MM.1S (cell line): ENCODE results near the gene LIMCH1.

Source experiments
- EZH2 ChIP-seq: fragments of 300-600 bp; sonication (generic); optimal IDR thresholded peaks from 2 replicates; pipeline ENCODE3; 2017; ENCODE audit warnings: low read depth, mild to moderate bottlenecking, antibody characterized with exemption, low read length, mixed read lengths
- EZH2phosphoT487 ChIP-seq: fragments of 300-600 bp; sonication (generic); IDR thresholded peaks from 2 replicates; pipeline ENCODE4 v1.6.1; 2018; ENCODE audit warnings: antibody characterized with exemption, low read length
- TF ChIP-seq, protein P1 (sequence below): fragments of 300-600 bp; sonication (generic); IDR thresholded peaks from 2 replicates; pipeline ENCODE4 v1.5.1; 2016; ENCODE audit warnings: antibody characterized with exemption, low read length, mixed read lengths

DNA sequence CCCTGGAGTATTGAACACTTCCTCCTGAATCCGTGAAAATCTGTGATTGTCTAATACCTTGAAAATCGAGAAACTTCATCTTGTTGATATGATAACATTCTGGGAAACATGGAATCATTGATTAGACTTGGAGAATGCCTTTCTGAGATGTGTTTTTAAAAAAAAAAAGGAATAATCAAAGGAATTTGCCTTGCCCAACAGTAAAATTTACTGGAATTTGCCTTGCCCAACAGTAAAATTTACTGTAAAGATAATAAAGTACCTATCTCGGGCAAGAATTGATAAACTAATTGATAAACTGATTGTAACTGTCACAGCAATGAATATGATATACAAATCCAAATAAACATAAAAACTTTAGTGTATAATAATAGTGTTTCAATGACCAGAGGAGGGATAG is 165.8 kb downstream of the LIMCH1 start:
- TF ChIP-seq, protein P1, sequence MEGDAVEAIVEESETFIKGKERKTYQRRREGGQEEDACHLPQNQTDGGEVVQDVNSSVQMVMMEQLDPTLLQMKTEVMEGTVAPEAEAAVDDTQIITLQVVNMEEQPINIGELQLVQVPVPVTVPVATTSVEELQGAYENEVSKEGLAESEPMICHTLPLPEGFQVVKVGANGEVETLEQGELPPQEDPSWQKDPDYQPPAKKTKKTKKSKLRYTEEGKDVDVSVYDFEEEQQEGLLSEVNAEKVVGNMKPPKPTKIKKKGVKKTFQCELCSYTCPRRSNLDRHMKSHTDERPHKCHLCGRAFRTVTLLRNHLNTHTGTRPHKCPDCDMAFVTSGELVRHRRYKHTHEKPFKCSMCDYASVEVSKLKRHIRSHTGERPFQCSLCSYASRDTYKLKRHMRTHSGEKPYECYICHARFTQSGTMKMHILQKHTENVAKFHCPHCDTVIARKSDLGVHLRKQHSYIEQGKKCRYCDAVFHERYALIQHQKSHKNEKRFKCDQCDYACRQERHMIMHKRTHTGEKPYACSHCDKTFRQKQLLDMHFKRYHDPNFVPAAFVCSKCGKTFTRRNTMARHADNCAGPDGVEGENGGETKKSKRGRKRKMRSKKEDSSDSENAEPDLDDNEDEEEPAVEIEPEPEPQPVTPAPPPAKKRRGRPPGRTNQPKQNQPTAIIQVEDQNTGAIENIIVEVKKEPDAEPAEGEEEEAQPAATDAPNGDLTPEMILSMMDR: no peak
- TF ChIP-seq EZH2 (no peak), EZH2phosphoT487 (no peak)
